ENCODE data around the gene SAFB2. TPM values are rescaled to one million over a fixed set of nuclear protein-coding genes. Genes with fewer than 3 reads are reported as not detected.
A peak's percentile ranks its signal among the peaks of the same experiment; 100 is the strongest.

SAFB2 gene
- total and polyA plus RNA-seq, 10 of the 15 experiments (the other 5 are each of a cell fraction or from before 2014, with no cell fraction given): 4.5 to 89.2 (median 42.9) TPM

DNA sequence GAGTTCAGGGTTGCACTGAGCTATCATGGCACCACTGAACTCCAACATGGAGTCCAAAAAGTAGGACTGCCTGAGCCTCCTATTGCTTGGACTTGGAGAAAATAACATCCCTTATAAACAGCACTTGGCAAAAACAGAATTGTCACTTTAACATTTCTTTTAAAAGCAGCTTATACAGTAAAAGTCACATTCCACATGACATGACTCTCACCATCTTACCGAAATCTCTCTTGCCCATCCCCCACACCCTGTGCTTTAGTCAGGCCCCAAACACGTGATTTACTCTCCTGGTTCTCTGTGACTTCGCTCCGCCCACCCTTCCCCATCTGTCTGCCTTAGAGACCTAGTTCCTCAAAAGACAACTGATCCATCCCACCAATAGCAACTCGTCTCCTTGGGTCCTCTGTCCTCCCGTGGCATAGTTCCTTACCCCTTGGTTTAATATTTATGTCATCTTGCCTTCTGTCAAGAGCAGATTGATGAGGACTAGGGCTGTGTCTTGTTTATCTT is 4.9 kb upstream of the SAFB2 start:
- ChIA-PET CTCF (interaction anchor here (0.6 to 1.9 kb wide), 2 partner anchors 59 to 1151 kb away, joined by 3 to 5 read pairs; no protein-coding TSS in a partner anchor), POLR2A (interaction anchor here (0.8 to 1.0 kb wide), 3 partner anchors 14 to 63 kb away, joined by 3 to 4 read pairs (median 3); partner anchors contain the start of gene RPL36), SMC1A (ENCODE audit: uncharacterized antibody, unreplicated experiment) (no interaction called here), RAD21 (ENCODE audit: unreplicated experiment) (no interaction called here)
- intact Hi-C loops (cut with micrococcal nuclease; ENCODE audit: unreplicated experiment) (no loop called here), in situ Hi-C loops (cut with MboI) (no loop called here)
- DNase-seq (ENCODE audit: low read depth, low spot score) (peak; percentile 48), FAIRE-seq (peak; percentile 70), ATAC-seq (peak; percentile 48)
- Histone ChIP-seq H3K4me2 (ENCODE audit: control insufficient read depth, insufficient read depth) (peak overlapping the region; percentile 76), H3K27ac (ENCODE audit: control insufficient read depth, insufficient read depth) (no peak overlapping the region; the same call in 1 of the 2 replicates), H3K27me3 (replicated peaks in 1 of 2; ENCODE audit: control insufficient read depth in 2 of 2, insufficient read depth in 2 of 2, low read length in 1 of 2) (no peaks in the 10 kb centered on the region), H3K4me3 (peak overlapping the region; percentile 41; the same call in 1 of the 2 replicates), H3K9me3 (replicated peaks; ENCODE audit: control insufficient read depth, insufficient read depth, low read length) (no peaks in the 10 kb centered on the region), H2AFZ (ENCODE audit: control insufficient read depth, low read depth, low read length) (no peak overlapping the region), H3K79me2 (ENCODE audit: control insufficient read depth, insufficient read depth, low read length) (peaks cover 94% of the 10 kb centered on the region), H4K20me1 (ENCODE audit: control insufficient read depth, insufficient read depth) (peaks cover 15% of the 10 kb centered on the region), H3K36me3 (ENCODE audit: control insufficient read depth in 2 of 2, insufficient read depth in 2 of 2, low read length in 1 of 2) (peaks cover 5 to 36% of the 10 kb centered on the region in 2 experiments), H3K4me1 (ENCODE audit: control insufficient read depth, insufficient read depth, low read length) (peaks cover 31% of the 10 kb centered on the region), H3K9ac (ENCODE audit: control insufficient read depth, insufficient read depth, low read length) (no peak overlapping the region)
- 14% methylated on average over 6 of the region's 6 CpGs for WGBS (ENCODE audit: insufficient coverage, insufficient replicate concordance, low lambda C conversion rate, missing lambda C conversion rate)
- no TSS peak for BruUV-seq (replicated peaks)
- TF ChIP-seq, protein P1, sequence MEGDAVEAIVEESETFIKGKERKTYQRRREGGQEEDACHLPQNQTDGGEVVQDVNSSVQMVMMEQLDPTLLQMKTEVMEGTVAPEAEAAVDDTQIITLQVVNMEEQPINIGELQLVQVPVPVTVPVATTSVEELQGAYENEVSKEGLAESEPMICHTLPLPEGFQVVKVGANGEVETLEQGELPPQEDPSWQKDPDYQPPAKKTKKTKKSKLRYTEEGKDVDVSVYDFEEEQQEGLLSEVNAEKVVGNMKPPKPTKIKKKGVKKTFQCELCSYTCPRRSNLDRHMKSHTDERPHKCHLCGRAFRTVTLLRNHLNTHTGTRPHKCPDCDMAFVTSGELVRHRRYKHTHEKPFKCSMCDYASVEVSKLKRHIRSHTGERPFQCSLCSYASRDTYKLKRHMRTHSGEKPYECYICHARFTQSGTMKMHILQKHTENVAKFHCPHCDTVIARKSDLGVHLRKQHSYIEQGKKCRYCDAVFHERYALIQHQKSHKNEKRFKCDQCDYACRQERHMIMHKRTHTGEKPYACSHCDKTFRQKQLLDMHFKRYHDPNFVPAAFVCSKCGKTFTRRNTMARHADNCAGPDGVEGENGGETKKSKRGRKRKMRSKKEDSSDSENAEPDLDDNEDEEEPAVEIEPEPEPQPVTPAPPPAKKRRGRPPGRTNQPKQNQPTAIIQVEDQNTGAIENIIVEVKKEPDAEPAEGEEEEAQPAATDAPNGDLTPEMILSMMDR (IDR thresholded peaks at IDR 0.05 in 2 of 3, conservative IDR thresholded peaks at IDR 0.05 in 1 of 3; ENCODE audit: control insufficient read depth in 2 of 3, extremely low read depth in 1 of 3, insufficient read depth in 1 of 3, low read depth in 3 of 3, low read length in 3 of 3): no peak
- TF ChIP-seq, protein P2, sequence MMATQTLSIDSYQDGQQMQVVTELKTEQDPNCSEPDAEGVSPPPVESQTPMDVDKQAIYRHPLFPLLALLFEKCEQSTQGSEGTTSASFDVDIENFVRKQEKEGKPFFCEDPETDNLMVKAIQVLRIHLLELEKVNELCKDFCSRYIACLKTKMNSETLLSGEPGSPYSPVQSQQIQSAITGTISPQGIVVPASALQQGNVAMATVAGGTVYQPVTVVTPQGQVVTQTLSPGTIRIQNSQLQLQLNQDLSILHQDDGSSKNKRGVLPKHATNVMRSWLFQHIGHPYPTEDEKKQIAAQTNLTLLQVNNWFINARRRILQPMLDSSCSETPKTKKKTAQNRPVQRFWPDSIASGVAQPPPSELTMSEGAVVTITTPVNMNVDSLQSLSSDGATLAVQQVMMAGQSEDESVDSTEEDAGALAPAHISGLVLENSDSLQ (IDR thresholded peaks at IDR 0.05): peak; percentile 52; the same call in 1 of the 2 replicates
- TF ChIP-seq BHLHE40 (IDR thresholded peaks at IDR 0.05; ENCODE audit: borderline replicate concordance in 1 of 2, low read depth in 2 of 2, low read length in 1 of 2): peak; percentile 83 to 86
- TF ChIP-seq, protein P3, sequence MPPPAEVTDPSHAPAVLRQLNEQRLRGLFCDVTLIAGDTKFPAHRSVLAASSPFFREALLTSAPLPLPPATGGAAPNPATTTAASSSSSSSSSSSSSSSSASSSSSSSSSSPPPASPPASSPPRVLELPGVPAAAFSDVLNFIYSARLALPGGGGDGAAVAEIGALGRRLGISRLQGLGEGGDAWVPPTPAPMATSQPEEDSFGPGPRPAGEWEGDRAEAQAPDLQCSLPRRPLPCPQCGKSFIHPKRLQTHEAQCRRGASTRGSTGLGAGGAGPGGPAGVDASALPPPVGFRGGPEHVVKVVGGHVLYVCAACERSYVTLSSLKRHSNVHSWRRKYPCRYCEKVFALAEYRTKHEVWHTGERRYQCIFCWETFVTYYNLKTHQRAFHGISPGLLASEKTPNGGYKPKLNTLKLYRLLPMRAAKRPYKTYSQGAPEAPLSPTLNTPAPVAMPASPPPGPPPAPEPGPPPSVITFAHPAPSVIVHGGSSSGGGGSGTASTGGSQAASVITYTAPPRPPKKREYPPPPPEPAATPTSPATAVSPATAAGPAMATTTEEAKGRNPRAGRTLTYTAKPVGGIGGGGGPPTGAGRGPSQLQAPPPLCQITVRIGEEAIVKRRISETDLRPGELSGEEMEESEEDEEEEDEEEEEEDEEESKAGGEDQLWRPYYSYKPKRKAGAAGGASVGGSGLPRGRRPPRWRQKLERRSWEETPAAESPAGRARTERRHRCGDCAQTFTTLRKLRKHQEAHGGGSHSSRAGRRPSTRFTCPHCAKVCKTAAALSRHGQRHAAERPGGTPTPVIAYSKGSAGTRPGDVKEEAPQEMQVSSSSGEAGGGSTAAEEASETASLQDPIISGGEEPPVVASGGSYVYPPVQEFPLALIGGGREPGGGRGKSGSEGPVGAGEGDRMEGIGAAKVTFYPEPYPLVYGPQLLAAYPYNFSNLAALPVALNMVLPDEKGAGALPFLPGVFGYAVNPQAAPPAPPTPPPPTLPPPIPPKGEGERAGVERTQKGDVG (CRISPR knock-in tag; IDR thresholded peaks at IDR 0.05): no peak
- TF ChIP-seq, protein P4, sequence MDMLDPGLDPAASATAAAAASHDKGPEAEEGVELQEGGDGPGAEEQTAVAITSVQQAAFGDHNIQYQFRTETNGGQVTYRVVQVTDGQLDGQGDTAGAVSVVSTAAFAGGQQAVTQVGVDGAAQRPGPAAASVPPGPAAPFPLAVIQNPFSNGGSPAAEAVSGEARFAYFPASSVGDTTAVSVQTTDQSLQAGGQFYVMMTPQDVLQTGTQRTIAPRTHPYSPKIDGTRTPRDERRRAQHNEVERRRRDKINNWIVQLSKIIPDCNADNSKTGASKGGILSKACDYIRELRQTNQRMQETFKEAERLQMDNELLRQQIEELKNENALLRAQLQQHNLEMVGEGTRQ (IDR thresholded peaks at IDR 0.05; ENCODE audit: borderline replicate concordance, low read depth, low read length): peak; percentile 42; the same call in 1 of the 2 replicates
- TF ChIP-seq BMI1 (IDR thresholded peaks at IDR 0.05; ENCODE audit: borderline replicate concordance): no peak
- peak; percentile 71; the same call in 1 of the 2 replicates for TF ChIP-seq CHD2 (IDR thresholded peaks at IDR 0.05; ENCODE audit: borderline replicate concordance, low read depth, low read length)
- TF ChIP-seq SPI1 (IDR thresholded peaks at IDR 0.05; ENCODE audit: borderline replicate concordance, insufficient read depth, low read depth, low read length): peak; percentile 53; the same call in 1 of the 2 replicates
- TF ChIP-seq YY1 (IDR thresholded peaks at IDR 0.05; ENCODE audit: low read depth, low read length): 0 out of 2 replicates have a peak, but pooled peaks have one; percentile 7
- TF ChIP-seq, protein P5, sequence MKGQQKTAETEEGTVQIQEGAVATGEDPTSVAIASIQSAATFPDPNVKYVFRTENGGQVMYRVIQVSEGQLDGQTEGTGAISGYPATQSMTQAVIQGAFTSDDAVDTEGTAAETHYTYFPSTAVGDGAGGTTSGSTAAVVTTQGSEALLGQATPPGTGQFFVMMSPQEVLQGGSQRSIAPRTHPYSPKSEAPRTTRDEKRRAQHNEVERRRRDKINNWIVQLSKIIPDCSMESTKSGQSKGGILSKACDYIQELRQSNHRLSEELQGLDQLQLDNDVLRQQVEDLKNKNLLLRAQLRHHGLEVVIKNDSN (IDR thresholded peaks at IDR 0.05; ENCODE audit: borderline replicate concordance, extremely low read length, insufficient read depth, low read depth, low read length): peak; percentile 42
- TF ChIP-seq NBN (IDR thresholded peaks at IDR 0.05): 0 out of 2 replicates have a peak, but pooled peaks have one; percentile 43
- peak in 1 of 2 experiments; percentile 41; a peak in 1 of 3 replicates for TF ChIP-seq EGR1 (IDR thresholded peaks at IDR 0.05; ENCODE audit: borderline replicate concordance in 1 of 2, low read depth in 2 of 2, low read length in 2 of 2)
- TF ChIP-seq RAD51 (IDR thresholded peaks at IDR 0.05): peak; percentile 92
- no peak for TF ChIP-seq ATF7 (IDR thresholded peaks at IDR 0.05; ENCODE audit: low read depth)
